Right hindlimb (tissue), 1 donor: ENCODE data around the gene FAM161B.
"Not testable (repeated sequence)": the region's sequence is repeated elsewhere in the genome, so short reads cannot be mapped to it uniquely, and the experiment has no call there.

Experiments used
- DNase-seq: peaks from one replicate; pipeline ENCODE4 v3.0.0-alpha.2; 2018

The FAM161B gene, protein sequence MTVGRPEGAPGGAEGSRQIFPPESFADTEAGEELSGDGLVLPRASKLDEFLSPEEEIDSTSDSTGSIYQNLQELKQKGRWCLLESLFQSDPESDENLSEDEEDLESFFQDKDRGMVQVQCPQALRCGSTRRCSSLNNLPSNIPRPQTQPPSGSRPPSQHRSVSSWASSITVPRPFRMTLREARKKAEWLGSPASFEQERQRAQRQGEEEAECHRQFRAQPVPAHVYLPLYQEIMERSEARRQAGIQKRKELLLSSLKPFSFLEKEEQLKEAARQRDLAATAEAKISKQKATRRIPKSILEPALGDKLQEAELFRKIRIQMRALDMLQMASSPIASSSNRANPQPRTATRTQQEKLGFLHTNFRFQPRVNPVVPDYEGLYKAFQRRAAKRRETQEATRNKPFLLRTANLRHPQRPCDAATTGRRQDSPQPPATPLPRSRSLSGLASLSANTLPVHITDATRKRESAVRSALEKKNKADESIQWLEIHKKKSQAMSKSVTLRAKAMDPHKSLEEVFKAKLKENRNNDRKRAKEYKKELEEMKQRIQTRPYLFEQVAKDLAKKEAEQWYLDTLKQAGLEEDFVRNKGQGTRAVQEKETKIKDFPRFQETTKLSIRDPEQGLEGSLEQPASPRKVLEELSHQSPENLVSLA

DNA sequence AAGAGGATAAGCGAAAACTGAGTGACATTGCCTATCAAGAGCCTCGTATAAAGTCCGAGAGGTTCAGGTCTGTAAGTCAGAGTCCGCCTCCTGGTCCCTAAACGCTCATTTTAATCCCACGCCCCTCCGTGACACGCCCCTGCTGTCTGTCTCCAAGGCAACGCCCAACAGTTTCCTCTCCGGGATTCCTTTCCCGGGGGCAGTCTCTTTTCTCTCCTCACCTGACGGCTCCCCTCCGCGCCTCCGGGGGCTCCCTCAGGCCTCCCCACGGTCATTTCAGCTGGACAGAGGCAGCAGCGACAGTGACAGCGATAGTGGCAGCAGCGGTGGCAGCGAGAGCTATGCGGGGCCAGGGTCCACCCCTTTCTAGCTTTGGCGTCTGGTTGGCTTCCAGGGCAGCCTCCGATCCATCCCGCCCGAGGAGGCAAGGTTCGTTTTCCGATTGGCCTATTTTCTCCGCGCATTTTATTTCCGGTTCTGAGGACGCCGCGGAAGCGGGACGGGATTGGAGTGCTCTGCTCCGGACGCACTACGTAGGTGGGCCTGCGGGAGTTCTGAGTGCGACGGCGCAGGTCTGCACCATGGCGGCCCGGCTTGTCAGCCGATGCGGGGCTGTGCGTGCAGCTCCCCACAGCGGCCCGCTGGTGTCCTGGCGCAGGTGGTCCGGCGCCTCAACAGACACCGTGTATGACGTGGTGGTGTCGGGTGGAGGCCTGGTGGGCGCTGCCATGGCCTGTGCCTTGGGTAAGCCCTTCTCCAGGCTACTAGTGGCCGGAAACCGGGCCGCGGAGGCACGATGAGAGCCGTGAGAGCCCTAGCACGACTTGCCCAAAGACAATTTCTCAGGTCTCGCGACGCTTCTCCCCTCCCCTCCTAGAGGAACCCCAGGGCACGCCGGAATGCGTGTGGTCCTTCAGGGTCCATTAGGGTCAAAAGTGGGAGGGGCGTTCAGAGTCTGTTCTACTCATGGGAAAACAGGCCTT lies at the start of gene FAM161B, which contains the start of gene COQ6:
Gene FAM161B, minus strand, starts transcription at position 343 of the 983 bp plus-strand sequence. Its CDS starts 68 bp downstream, at position 275.
Gene COQ6, plus strand, starts transcription at position 551 of the 983 bp plus-strand sequence. Its CDS starts 31 bp downstream, at position 582.
- peak; percentile 97 for DNase-seq

DNA sequence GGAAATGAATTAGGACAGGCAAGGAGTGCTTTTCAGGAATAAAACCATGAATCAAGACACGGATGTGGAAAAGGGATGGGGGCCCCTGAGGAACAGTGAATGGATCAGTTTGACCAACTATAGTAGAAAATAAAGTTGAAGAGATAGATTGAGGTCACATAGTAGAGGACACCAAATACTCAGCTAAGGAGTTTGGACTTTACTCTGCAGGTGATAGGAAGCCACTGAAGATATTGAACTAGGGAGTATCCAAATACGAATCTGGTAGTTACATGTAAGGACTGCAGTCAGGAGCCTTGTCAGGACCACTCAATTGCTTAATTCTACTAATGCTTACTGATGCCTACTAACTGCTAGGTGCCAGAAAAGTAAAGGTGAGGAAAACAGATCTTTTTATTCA lies 48.8 kb upstream of the FAM161B start:
- DNase-seq = no peak

DNA sequence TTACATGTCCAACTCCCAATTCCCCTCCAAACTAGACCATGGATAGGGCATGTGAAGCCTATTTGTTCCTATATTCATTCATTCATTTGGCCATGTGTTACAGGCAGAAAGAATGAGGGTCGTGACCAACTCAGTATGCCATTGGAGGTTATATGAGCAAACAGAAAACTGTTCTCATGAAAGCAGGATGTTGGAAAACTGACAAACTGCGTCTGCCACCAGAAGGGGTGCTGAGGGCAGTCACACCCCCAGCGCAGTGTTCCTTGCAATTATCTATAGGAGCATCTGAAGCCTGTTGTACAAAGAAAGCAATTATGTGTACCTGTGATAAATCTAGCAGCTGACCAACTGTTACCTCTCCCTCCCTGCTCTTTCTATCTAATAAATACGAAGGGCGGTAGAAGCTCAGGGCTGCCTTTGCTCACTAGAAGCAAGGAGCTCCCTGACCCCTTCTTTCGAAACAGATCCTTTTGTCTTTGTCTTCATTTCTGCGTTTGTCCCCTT lies 48.1 kb upstream of the FAM161B start:
- no peak for DNase-seq

- no peak for DNase-seq
These were observed 47.4 kb upstream of the FAM161B start for GRCh38 chr14:73997108-73997943.

GRCh38 chr14:73996731-73997107 lies 46.8 kb upstream of the FAM161B start:
- DNase-seq = no peak

- no peak for DNase-seq
These were observed 46.1 kb upstream of the FAM161B start for GRCh38 chr14:73995977-73996378.

DNA sequence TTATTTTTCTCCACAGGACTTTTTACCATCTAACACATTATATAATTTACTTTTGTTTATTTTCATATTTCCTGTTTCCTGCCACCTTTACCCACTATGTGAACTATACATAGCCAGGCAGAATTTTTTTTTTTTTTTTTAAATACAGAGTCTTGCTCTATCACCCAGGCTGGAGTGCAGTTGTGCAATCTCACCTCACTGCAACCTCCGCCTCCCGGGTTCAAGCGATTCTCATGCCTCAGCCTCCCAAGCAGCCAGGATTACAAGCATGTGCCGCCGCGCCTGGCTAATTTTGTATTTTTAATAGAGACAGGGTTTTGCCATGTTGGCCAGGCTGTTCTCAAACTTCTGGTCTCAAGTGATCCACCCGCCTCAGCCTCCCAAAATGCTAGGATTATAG lies 45.0 kb upstream of the FAM161B start:
- DNase-seq = not testable (repeated sequence)

DNA sequence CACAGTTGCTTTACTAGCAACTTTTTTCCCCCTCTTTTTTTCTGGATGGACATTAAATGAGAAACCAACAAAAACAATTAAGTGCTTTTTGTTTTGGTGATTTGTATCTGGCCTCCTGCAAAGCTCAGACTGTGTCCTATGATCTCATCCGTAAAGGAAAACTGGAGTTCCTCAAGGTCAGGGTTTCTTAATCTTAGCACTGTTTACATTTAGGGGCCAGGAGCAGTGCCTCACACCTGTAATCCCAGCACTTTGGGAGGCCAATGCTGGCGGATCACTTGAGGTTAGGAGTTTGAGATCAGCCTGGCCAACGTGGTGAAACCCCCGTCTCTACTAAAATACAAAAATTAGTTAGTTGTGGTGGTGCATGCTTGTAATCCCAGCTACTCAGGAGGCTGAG lies 41.2 kb upstream of the FAM161B start:
- no peak for DNase-seq

DNA sequence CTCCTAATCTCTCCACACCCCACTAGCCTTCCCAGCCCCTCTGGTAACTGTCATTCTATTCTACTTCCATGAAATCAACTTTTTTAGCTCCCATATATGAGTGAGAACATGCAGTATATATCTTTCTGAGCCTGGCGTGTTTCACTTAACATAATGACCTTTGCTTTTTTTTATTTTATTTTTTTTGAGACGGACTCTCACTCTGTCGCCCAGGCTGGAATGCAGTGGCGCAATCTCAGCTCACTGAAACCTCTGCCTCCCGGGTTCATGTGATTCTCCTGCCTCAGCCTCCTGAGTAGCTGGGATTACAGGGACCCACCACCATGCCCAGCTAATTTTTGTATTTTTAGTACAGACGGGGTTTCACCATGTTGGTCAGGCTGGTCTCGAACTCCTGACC lies 38.8 kb upstream of the FAM161B start:
- not testable (repeated sequence) for DNase-seq

DNA sequence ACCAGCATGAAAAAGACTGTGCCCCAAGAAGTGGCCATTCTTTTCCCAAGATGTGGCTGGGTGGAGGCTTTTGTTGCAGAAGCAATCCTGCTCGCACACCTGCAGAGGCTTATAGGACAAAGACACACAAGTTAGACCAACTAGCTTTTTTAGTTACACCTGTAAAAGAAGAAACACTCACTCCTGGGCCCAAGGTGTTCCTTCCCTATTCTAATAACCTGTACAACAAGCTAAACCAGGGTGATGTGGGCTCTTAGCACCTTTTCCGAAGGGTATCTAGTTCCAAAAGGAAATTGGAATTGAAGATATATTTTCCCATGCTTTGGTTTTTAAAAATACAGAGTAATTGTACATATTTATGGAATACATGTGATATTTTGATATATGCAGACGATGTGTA lies 38.2 kb upstream of the FAM161B start:
- no peak for DNase-seq

DNA sequence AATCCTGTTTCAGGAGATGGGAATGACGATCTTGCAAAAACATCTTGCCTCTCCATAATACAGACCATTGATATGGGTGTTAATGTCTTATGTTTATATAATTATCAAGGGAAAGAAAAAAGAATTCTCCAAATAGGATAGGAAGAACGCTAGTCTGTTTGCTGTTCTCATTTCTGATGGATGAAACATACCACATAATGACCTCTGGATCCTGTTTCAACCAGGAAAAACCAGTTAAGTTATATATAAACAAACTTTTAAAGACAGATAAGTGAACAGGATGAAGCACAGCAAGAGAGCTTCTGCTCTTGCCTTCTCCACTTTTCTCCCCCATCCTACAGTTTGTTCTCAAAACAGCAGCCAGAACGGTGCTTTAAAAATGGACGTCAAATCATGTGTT lies 28.0 kb upstream of the FAM161B start:
- no peak for DNase-seq

DNA sequence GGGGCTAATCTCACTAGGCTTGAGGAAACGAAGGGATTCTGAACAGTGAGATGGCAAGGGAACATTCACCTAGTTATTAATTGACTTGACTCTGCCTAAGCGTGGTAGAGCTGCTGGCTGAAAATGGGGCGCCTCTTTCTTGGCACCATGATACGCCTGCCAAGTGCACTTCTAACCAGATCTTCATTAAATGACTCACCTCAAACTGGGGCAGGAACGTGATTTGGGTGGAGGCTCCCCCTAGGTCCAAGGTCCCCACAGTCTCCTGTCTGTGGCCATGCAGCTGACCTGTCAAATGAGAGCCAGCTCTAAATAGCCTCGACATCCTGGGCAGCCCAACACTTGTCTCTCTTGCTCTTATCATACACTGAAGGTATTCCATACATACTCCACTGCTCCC lies 26.2 kb upstream of the FAM161B start:
- no peak for DNase-seq

DNA sequence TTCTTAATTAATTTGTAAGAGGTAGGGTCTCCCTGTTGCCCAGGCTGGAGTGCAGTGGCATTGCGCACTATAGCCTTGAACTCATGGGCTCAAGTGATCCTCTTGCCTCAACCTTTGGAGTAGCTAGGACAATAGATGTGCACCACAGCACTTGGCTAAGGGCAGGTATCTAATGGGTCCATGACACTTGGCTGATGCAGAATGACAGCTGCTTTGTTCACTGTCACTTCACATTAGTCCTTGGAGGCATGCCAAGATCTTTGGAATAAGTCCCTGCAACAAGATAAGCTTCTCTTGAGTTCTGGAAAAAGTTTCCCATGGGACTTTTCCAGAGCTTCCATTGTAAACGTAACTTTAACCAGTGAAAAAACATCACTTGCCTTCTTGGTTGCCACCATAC lies 23.6 kb upstream of the FAM161B start:
- DNase-seq = no peak

DNA sequence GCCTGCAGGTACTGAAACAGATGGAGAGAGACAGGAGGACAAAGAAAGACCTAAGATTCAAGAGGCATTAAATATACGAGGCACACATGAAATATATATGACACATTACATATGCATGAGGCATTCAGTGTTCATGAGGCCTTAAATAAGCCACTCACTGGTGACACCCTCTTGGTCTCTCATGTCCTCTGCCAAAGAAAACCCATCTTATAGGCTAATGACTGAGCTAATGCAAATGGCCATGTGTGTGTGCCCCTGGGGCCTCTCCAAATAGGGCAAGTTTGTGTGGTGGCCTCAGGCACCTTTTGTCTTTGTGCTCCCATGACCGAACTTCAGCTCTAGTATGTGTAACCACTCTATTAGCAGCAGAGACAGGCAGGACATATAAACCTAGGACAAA lies 19.0 kb upstream of the FAM161B start:
- no peak for DNase-seq

DNA sequence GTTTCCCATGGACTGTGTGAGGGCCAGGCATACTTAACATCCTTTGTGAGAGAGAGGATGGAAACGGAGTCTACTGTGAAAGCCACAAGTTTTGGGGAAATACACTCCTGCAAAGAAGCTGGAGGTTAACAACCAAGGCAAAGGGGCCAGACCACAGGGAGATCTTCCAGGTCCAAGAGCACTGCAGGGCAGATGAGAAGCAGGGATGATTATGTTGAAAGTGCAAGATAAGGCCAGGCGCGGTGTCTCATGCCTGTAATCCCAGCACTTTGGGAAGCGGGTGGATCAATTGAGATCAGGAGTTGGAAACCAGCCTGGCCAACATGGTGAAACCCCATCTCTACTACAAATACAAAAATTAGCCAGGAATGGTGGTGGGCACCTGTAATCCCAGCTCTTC lies 15.3 kb upstream of the FAM161B start:
- no peak for DNase-seq

GRCh38 chr14:73961192-73961591 lies 11.3 kb upstream of the FAM161B start:
- no peak for DNase-seq

- peak; percentile 35 for DNase-seq
These were observed 8.7 kb upstream of the FAM161B start for GRCh38 chr14:73958591-73958990.

GRCh38 chr14:73955674-73956073 lies 5.8 kb upstream of the FAM161B start:
- no peak for DNase-seq

DNA sequence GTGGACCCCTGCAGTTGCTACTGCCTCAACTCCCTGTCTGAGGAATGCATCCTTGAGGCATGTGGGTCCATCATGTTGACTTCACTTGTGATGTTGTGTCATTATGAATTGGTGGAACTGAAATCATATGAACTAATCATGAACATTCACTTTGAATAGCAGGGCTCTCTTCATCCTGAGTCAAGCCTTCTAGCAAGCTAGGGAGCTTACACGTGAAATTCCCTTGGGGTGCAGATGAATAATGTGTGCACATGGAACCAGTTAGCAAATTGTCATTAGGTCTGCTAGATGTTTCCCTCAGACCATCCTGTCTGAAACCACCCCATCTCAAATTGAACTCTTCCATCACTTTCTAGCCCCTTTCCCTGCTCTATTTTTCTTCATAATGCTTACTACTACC lies 3.8 kb upstream of the FAM161B start:
- no peak for DNase-seq

GRCh38 chr14:73945159-73945670 lies 4.7 kb downstream of the FAM161B start:
- DNase-seq = no peak

- DNase-seq = no peak
These were observed 5.3 kb downstream of the FAM161B start for GRCh38 chr14:73944432-73945158.
